ENCODE results near the gene LRP1B.
"Not testable (repeated sequence)": the region's sequence is repeated elsewhere in the genome, so short reads cannot be mapped to it uniquely, and the experiment has no call there.

Gene LRP1B

GRCh38 chr2:142100970-142101369, 29.8 kb downstream of the LRP1B start:
- Histone ChIP-seq H3K36me3 (ENCODE audit: control insufficient read depth, insufficient read depth, low read length, severe bottlenecking) (no peaks in the 10 kb centered on the region), H3K4me3 (ENCODE audit: low read length) (no peak overlapping the region), H3K9me3 (ENCODE audit: control insufficient read depth, low read length) (no peaks in the 10 kb centered on the region), H3K4me1 (ENCODE audit: control insufficient read depth, insufficient read depth, low read length) (no peaks in the 10 kb centered on the region), H3K27me3 (replicated peaks; ENCODE audit: control insufficient read depth, insufficient read depth, low read length) (no peaks in the 10 kb centered on the region), H3K9ac (ENCODE audit: low read length) (no peak overlapping the region)
- DNase-seq (ENCODE audit: low read depth) = peak; percentile 9

GRCh38 chr2:142100139-142100873, 30.5 kb downstream of the LRP1B start:
- Histone ChIP-seq H3K36me3 (ENCODE audit: control insufficient read depth, insufficient read depth, low read length, severe bottlenecking) (no peaks in the 10 kb centered on the region), H3K9me3 (ENCODE audit: control insufficient read depth, low read length) (no peaks in the 10 kb centered on the region), H3K9ac (ENCODE audit: low read length) (no peak overlapping the region), H3K27me3 (replicated peaks; ENCODE audit: control insufficient read depth, insufficient read depth, low read length) (no peaks in the 10 kb centered on the region), H3K4me3 (ENCODE audit: low read length) (no peak overlapping the region), H3K4me1 (ENCODE audit: control insufficient read depth, insufficient read depth, low read length) (no peaks in the 10 kb centered on the region)
- no peak for DNase-seq (ENCODE audit: low read depth)

GRCh38 chr2:142097711-142098110, 33.1 kb downstream of the LRP1B start:
- DNase-seq (ENCODE audit: low read depth) = no peak
- Histone ChIP-seq H3K9me3 (ENCODE audit: control insufficient read depth, low read length) (no peaks in the 10 kb centered on the region), H3K9ac (ENCODE audit: low read length) (no peak overlapping the region), H3K27me3 (replicated peaks; ENCODE audit: control insufficient read depth, insufficient read depth, low read length) (no peaks in the 10 kb centered on the region), H3K4me1 (ENCODE audit: control insufficient read depth, insufficient read depth, low read length) (no peaks in the 10 kb centered on the region), H3K4me3 (ENCODE audit: low read length) (no peak overlapping the region), H3K36me3 (ENCODE audit: control insufficient read depth, insufficient read depth, low read length, severe bottlenecking) (no peaks in the 10 kb centered on the region)

- Histone ChIP-seq H3K4me1 (ENCODE audit: control insufficient read depth, insufficient read depth, low read length) (no peaks in the 10 kb centered on the region), H3K36me3 (ENCODE audit: control insufficient read depth, insufficient read depth, low read length, severe bottlenecking) (no peaks in the 10 kb centered on the region), H3K9ac (ENCODE audit: low read length) (no peak overlapping the region), H3K4me3 (ENCODE audit: low read length) (no peak overlapping the region), H3K27me3 (replicated peaks; ENCODE audit: control insufficient read depth, insufficient read depth, low read length) (no peaks in the 10 kb centered on the region), H3K9me3 (ENCODE audit: control insufficient read depth, low read length) (no peaks in the 10 kb centered on the region)
- DNase-seq (ENCODE audit: low read depth) = no peak
These were observed 35.2 kb downstream of the LRP1B start for GRCh38 chr2:142095647-142096046.

- Histone ChIP-seq H3K4me1 (ENCODE audit: control insufficient read depth, insufficient read depth, low read length) (no peaks in the 10 kb centered on the region), H3K9ac (ENCODE audit: low read length) (no peak overlapping the region), H3K4me3 (ENCODE audit: low read length) (no peak overlapping the region), H3K36me3 (ENCODE audit: control insufficient read depth, insufficient read depth, low read length, severe bottlenecking) (no peaks in the 10 kb centered on the region), H3K9me3 (ENCODE audit: control insufficient read depth, low read length) (no peaks in the 10 kb centered on the region), H3K27me3 (replicated peaks; ENCODE audit: control insufficient read depth, insufficient read depth, low read length) (no peaks in the 10 kb centered on the region)
- DNase-seq (ENCODE audit: low read depth) = no peak
These were observed 36.6 kb downstream of the LRP1B start for GRCh38 chr2:142094233-142094632.

- no peak overlapping the region for H3K9ac ChIP-seq (ENCODE audit: low read length)
- no peak overlapping the region for H3K4me3 ChIP-seq (ENCODE audit: low read length)
- H3K36me3 ChIP-seq (ENCODE audit: control insufficient read depth, insufficient read depth, low read length, severe bottlenecking) = no peaks in the 10 kb centered on the region
- no peaks in the 10 kb centered on the region for H3K4me1 ChIP-seq (ENCODE audit: control insufficient read depth, insufficient read depth, low read length)
- no peak for DNase-seq (ENCODE audit: low read depth)
- H3K9me3 ChIP-seq (ENCODE audit: control insufficient read depth, low read length) = no peaks in the 10 kb centered on the region
- H3K27me3 ChIP-seq (replicated peaks; ENCODE audit: control insufficient read depth, insufficient read depth, low read length) = no peaks in the 10 kb centered on the region
These were observed 42.7 kb downstream of the LRP1B start for GRCh38 chr2:142088058-142088568.

GRCh38 chr2:142087585-142087984, 43.2 kb downstream of the LRP1B start:
- not testable (repeated sequence) for DNase-seq (ENCODE audit: low read depth); H3K4me1 ChIP-seq (ENCODE audit: control insufficient read depth, insufficient read depth, low read length); H3K9ac ChIP-seq (ENCODE audit: low read length); H3K9me3 ChIP-seq (ENCODE audit: control insufficient read depth, low read length); H3K36me3 ChIP-seq (ENCODE audit: control insufficient read depth, insufficient read depth, low read length, severe bottlenecking); H3K27me3 ChIP-seq (replicated peaks; ENCODE audit: control insufficient read depth, insufficient read depth, low read length); H3K4me3 ChIP-seq (ENCODE audit: low read length)

GRCh38 chr2:142082368-142082767, 48.4 kb downstream of the LRP1B start:
- Histone ChIP-seq H3K27me3 (replicated peaks; ENCODE audit: control insufficient read depth, insufficient read depth, low read length) (no peaks in the 10 kb centered on the region), H3K4me1 (ENCODE audit: control insufficient read depth, insufficient read depth, low read length) (no peaks in the 10 kb centered on the region), H3K9me3 (ENCODE audit: control insufficient read depth, low read length) (no peaks in the 10 kb centered on the region), H3K36me3 (ENCODE audit: control insufficient read depth, insufficient read depth, low read length, severe bottlenecking) (no peaks in the 10 kb centered on the region), H3K4me3 (ENCODE audit: low read length) (no peak overlapping the region), H3K9ac (ENCODE audit: low read length) (no peak overlapping the region)
- DNase-seq (ENCODE audit: low read depth) = no peak

GRCh38 chr2:142076317-142076716, 54.5 kb downstream of the LRP1B start:
- no peaks in the 10 kb centered on the region for H3K27me3 ChIP-seq (replicated peaks; ENCODE audit: control insufficient read depth, insufficient read depth, low read length)
- H3K36me3 ChIP-seq (ENCODE audit: control insufficient read depth, insufficient read depth, low read length, severe bottlenecking) = no peaks in the 10 kb centered on the region
- H3K4me3 ChIP-seq (ENCODE audit: low read length) = no peak overlapping the region
- DNase-seq (ENCODE audit: low read depth) = no peak
- H3K9me3 ChIP-seq (ENCODE audit: control insufficient read depth, low read length) = no peaks in the 10 kb centered on the region
- no peaks in the 10 kb centered on the region for H3K4me1 ChIP-seq (ENCODE audit: control insufficient read depth, insufficient read depth, low read length)
- H3K9ac ChIP-seq (ENCODE audit: low read length) = no peak overlapping the region

GRCh38 chr2:142075826-142076225, 55.0 kb downstream of the LRP1B start:
- Histone ChIP-seq H3K4me1 (ENCODE audit: control insufficient read depth, insufficient read depth, low read length) (no peaks in the 10 kb centered on the region), H3K27me3 (replicated peaks; ENCODE audit: control insufficient read depth, insufficient read depth, low read length) (no peaks in the 10 kb centered on the region), H3K4me3 (ENCODE audit: low read length) (no peak overlapping the region), H3K9ac (ENCODE audit: low read length) (no peak overlapping the region), H3K9me3 (ENCODE audit: control insufficient read depth, low read length) (no peaks in the 10 kb centered on the region), H3K36me3 (ENCODE audit: control insufficient read depth, insufficient read depth, low read length, severe bottlenecking) (no peaks in the 10 kb centered on the region)
- DNase-seq (ENCODE audit: low read depth) = no peak

- Histone ChIP-seq H3K9ac (ENCODE audit: low read length) (no peak overlapping the region), H3K36me3 (ENCODE audit: control insufficient read depth, insufficient read depth, low read length, severe bottlenecking) (no peaks in the 10 kb centered on the region), H3K4me1 (ENCODE audit: control insufficient read depth, insufficient read depth, low read length) (no peaks in the 10 kb centered on the region), H3K4me3 (ENCODE audit: low read length) (no peak overlapping the region), H3K27me3 (replicated peaks; ENCODE audit: control insufficient read depth, insufficient read depth, low read length) (no peaks in the 10 kb centered on the region), H3K9me3 (ENCODE audit: control insufficient read depth, low read length) (no peaks in the 10 kb centered on the region)
- DNase-seq (ENCODE audit: low read depth) = no peak
These were observed 61.4 kb downstream of the LRP1B start for GRCh38 chr2:142069251-142069888.
